Astrocyte (in vitro differentiated cells and primary cell): ENCODE measurements around the gene BOD1. TPM values are rescaled to one million over a fixed set of nuclear protein-coding genes. Genes with fewer than 3 reads are reported as not detected.

Experiments
- DNase-seq: peaks from one replicate; pipeline ENCODE4 v3.0.0-alpha.2; 2010; ENCODE audit warnings: low read depth
- FAIRE-seq: peaks from 2 replicates; lab custom pipeline; 2011; peaks lifted over from hg19 to GRCh38; lab: Jason Lieb, UNC
- H2AFZ ChIP-seq: 2 replicates; pipeline ENCODE4 v1.6.0; 2012; ENCODE audit warnings: low read depth, low read length, inconsistent platforms
- H3K27ac ChIP-seq: 2 replicates; pipeline ENCODE4 v1.5.1; 2011; ENCODE audit warnings: low read depth, low read length, inconsistent platforms
- H3K27me3 ChIP-seq: 2 replicates; pipeline ENCODE4 v1.6.0; 2011; ENCODE audit warnings: low read length, inconsistent platforms; ENCODE audit not compliant: insufficient read depth
- H3K36me3 ChIP-seq: 2 replicates; pipeline ENCODE4 v1.5.1; 2011; ENCODE audit warnings: low read length, inconsistent platforms; ENCODE audit not compliant: insufficient read depth
- H3K4me1 ChIP-seq: 2 replicates; pipeline ENCODE4 v1.5.1; 2011; ENCODE audit warnings: low read length, inconsistent platforms; ENCODE audit not compliant: insufficient read depth
- H3K4me2 ChIP-seq: 2 replicates; pipeline ENCODE4 v1.6.0; 2012; ENCODE audit warnings: low read length, inconsistent platforms
- H3K4me3 ChIP-seq: 2 replicates; pipeline ENCODE4 v1.5.1; 2011; ENCODE audit warnings: low read depth, mild to moderate bottlenecking, low read length, inconsistent platforms; ENCODE audit not compliant: insufficient read depth
- H3K79me2 ChIP-seq: 2 replicates; pipeline ENCODE4 v1.6.0; 2012; ENCODE audit warnings: mild to moderate bottlenecking, low read length, inconsistent platforms; ENCODE audit not compliant: insufficient read depth
- H3K9ac ChIP-seq: 2 replicates; pipeline ENCODE4 v1.6.0; 2012; ENCODE audit warnings: mild to moderate bottlenecking, low read length, inconsistent platforms
- H3K9me3 ChIP-seq: 2 replicates; pipeline ENCODE4 v1.5.1; 2012; ENCODE audit warnings: low read depth, mild to moderate bottlenecking, low read length, inconsistent platforms; ENCODE audit not compliant: insufficient read depth
- H4K20me1 ChIP-seq: 2 replicates; pipeline ENCODE4 v1.6.0; 2012; ENCODE audit warnings: low read length, inconsistent platforms; ENCODE audit not compliant: insufficient read depth
- H3K27ac Mint-ChIP-seq: one replicate; pipeline ENCODE4 v1.8.0; 2021; ENCODE audit warnings: mild to moderate bottlenecking, mixed read lengths; ENCODE audit not compliant: unreplicated experiment
- H3K27me3 Mint-ChIP-seq: one replicate; pipeline ENCODE4 v1.8.0; 2021; ENCODE audit warnings: low read depth, mixed read lengths; ENCODE audit not compliant: unreplicated experiment
- H3K36me3 Mint-ChIP-seq: one replicate; pipeline ENCODE4 v1.8.0; 2021; ENCODE audit warnings: low read depth, mixed read lengths; ENCODE audit not compliant: unreplicated experiment
- H3K4me1 Mint-ChIP-seq: one replicate; pipeline ENCODE4 v1.8.0; 2021; ENCODE audit warnings: low read depth, mixed read lengths; ENCODE audit not compliant: unreplicated experiment
- H3K4me3 Mint-ChIP-seq: one replicate; pipeline ENCODE4 v1.8.0; 2021; ENCODE audit warnings: mild to moderate bottlenecking, moderate library complexity, mixed read lengths; ENCODE audit not compliant: unreplicated experiment
- H3K9me3 Mint-ChIP-seq: one replicate; pipeline ENCODE4 v1.8.0; 2021; ENCODE audit warnings: mild to moderate bottlenecking, mixed read lengths; ENCODE audit not compliant: unreplicated experiment
- CTCF ChIP-seq: IDR thresholded peaks from 2 replicates; pipeline ENCODE4 v1.5.1; 2011; ENCODE audit warnings: low read depth, mild to moderate bottlenecking, inconsistent platforms, low read length, moderate library complexity; ENCODE audit not compliant: insufficient read depth
- EZH2 ChIP-seq: IDR thresholded peaks from 2 replicates; pipeline ENCODE4 v1.6.1; 2012; ENCODE audit warnings: mild to moderate bottlenecking, low read length, inconsistent platforms; ENCODE audit not compliant: insufficient read depth
- total RNA-seq: library from RNA; stranded (reverse); gene quantifications from 2 replicates; pipeline ENCODE4 v1.2.1, GENCODE V29; 2021

Gene BOD1
- total RNA-seq, 1 donor from 2014 or later: 76.8 TPM

DNA sequence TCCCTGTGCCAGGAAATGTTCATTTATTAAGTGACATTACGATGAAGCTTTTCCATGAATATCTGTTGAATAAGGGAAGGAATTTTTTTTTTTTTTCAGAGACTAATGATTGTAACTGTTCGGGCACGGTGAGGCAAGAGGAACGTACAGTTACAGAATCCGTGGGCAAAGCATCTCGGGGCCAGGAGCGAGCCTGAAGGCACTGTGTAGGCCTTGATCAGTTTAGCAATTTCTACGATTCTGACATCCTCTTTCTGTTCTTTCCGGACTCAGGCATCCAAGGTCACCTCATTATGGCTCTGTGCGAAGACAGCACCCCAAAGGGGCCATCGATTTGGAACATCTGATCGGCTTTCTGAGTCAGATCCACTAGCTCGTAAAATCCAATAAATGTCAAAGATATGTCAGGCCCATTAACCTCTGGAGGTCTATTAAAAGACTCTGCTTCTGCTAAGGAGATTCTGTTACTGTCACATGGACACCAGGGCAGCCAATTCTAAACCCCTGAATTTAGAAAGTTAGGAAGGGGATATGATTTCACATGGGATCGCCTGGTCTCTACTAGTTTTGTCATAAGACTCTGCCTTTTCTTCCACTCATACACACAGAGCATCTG lies 41.4 kb upstream of the BOD1 start:
- H4K20me1 ChIP-seq: no peaks in the 10 kb centered on the region
- H3K36me3 Mint-ChIP-seq: no peaks in the 10 kb centered on the region
- no peak for TF ChIP-seq CTCF
- no peak for TF ChIP-seq EZH2

DNA sequence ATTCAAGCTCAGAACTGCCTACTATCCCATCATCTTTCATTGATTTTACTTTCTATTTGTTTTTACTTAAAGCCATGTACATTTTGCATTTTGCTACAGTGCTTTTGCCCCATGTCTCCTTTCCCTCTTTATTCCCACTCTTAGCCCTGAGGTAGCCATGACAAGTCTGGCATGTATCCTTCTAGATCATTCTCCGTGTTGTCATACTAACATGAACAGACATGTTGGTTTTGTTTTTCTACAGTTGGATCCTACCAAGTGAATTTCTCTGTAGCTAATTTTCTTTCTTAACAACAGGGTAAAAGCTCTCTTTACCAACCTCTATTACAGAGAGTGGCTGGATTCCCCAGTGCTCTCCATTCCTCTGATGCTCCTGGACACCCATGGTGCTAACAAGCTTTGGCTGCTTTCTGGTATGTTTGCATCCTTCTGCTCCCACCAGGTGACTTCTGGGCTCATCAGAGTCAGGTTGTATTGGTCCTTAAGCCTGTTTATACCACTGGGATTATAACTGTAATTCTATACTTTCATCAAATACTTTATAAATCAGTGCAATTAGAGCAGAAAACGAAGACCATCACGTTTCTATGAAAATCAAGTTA lies 38.8 kb upstream of the BOD1 start:
- DNase-seq (no peak), FAIRE-seq (no peak)
- Histone ChIP-seq H3K36me3 (no peaks in the 10 kb centered on the region), H3K4me1 (no peaks in the 10 kb centered on the region), H3K9me3 (no peaks in the 10 kb centered on the region), H3K4me3 (no peak overlapping the region), H3K27ac (no peak overlapping the region), H4K20me1 (no peaks in the 10 kb centered on the region), H3K79me2 (no peaks in the 10 kb centered on the region), H3K27me3 (no peaks in the 10 kb centered on the region), H3K9ac (no peak overlapping the region), H3K4me2 (no peak overlapping the region), H2AFZ (no peak overlapping the region)
- Mint-ChIP-seq H3K36me3 (no peaks in the 10 kb centered on the region), H3K27me3 (peaks cover 2% of the 10 kb centered on the region), H3K27ac (no peak overlapping the region), H3K4me1 (no peaks in the 10 kb centered on the region), H3K4me3 (no peak overlapping the region), H3K9me3 (peaks cover 17% of the 10 kb centered on the region)
- TF ChIP-seq EZH2: no peak
- TF ChIP-seq CTCF: no peak

More for the DNA sequence above, 41.4 kb upstream of the BOD1 start:
- Mint-ChIP-seq H3K27me3 (peaks cover 4% of the 10 kb centered on the region), H3K9me3 (peaks cover 6% of the 10 kb centered on the region), H3K27ac (no peak overlapping the region), H3K4me1 (no peaks in the 10 kb centered on the region), H3K4me3 (no peak overlapping the region)
- Histone ChIP-seq H3K4me3 (no peak overlapping the region), H3K4me2 (no peak overlapping the region), H3K27ac (no peak overlapping the region), H3K27me3 (no peaks in the 10 kb centered on the region), H3K79me2 (no peaks in the 10 kb centered on the region), H2AFZ (no peak overlapping the region), H3K9me3 (no peaks in the 10 kb centered on the region), H3K9ac (no peak overlapping the region), H3K4me1 (no peaks in the 10 kb centered on the region), H3K36me3 (no peaks in the 10 kb centered on the region)
- FAIRE-seq (no peak), DNase-seq (no peak)
